ENCODE data around the gene ZCWPW1.

ZCWPW1 gene

GRCh38 chr7:100378114-100378755, 50.3 kb downstream of the ZCWPW1 start:
- no peak for DNase-seq (ENCODE audit: low read depth)
- no peak overlapping the region for H3K4me3 ChIP-seq (ENCODE audit: low read depth, low read length)
- no peak for TF ChIP-seq CTCF (IDR thresholded peaks at IDR 0.05; ENCODE audit: insufficient read depth, low read depth, low read length, missing control alignments)

- no peak for TF ChIP-seq CTCF (IDR thresholded peaks at IDR 0.05; ENCODE audit: insufficient read depth, low read depth, low read length, missing control alignments)
- H3K4me3 ChIP-seq (ENCODE audit: low read depth, low read length), result no peak overlapping the region
- DNase-seq (ENCODE audit: low read depth), result no peak
Observed at GRCh38 chr7:100376066-100376465, 52.4 kb downstream of the ZCWPW1 start.

GRCh38 chr7:100374601-100375000, 53.9 kb downstream of the ZCWPW1 start:
- no peak for DNase-seq (ENCODE audit: low read depth)
- TF ChIP-seq CTCF (IDR thresholded peaks at IDR 0.05; ENCODE audit: insufficient read depth, low read depth, low read length, missing control alignments), result no peak
- peak overlapping the region; percentile 55 for H3K4me3 ChIP-seq (ENCODE audit: low read depth, low read length)

- peak; percentile 73 for DNase-seq (ENCODE audit: low read depth)
- H3K4me3 ChIP-seq (ENCODE audit: low read depth, low read length), result peak overlapping the region; percentile 55
- peak; percentile 44 for TF ChIP-seq CTCF (IDR thresholded peaks at IDR 0.05; ENCODE audit: insufficient read depth, low read depth, low read length, missing control alignments)
Observed at GRCh38 chr7:100373870-100374598, 54.5 kb downstream of the ZCWPW1 start.

- no peak for DNase-seq (ENCODE audit: low read depth)
- no peak for TF ChIP-seq CTCF (IDR thresholded peaks at IDR 0.05; ENCODE audit: insufficient read depth, low read depth, low read length, missing control alignments)
- H3K4me3 ChIP-seq (ENCODE audit: low read depth, low read length), result peak within 1 kb of the TSS; percentile 55
Observed at GRCh38 chr7:100373261-100373831, 55.2 kb downstream of the ZCWPW1 start, which contains the start of gene PILRA. TSS of gene PILRA (plus strand) at chr7:100373487. CDS start at chr7:100373657, 170 bp downstream.

- TF ChIP-seq CTCF (IDR thresholded peaks at IDR 0.05; ENCODE audit: insufficient read depth, low read depth, low read length, missing control alignments), result no peak
- no peak for DNase-seq (ENCODE audit: low read depth)
- H3K4me3 ChIP-seq (ENCODE audit: low read depth, low read length), result no peak overlapping the region
Observed at GRCh38 chr7:100372694-100373093, 55.8 kb downstream of the ZCWPW1 start.
